ENCODE measurements around the gene FNDC3B.

Gene FNDC3B

DNA sequence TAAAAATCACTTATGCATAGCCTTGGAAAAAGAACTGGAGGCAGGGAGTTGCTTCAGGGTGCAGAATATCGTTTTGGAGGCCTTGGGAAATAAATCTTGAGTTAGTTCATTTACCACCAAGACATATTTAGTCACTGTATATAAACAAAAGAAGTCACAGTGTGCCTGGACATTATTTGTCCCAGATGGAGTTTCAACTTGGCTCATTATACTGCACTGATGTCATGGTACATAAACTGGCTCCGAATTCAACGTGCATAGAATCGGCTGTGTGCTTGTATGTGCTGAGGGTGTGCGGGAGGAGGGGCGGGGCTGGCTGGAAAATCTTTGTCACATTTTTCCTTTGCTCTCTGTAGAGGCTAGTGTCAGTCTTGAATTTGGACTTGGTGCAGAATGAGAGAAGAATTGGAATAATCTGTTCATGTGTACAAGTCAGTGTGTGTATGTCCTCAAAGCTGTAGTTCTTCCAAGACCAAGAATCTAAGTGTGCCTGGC lies 86.6 kb downstream of the FNDC3B start (continued):
- TF ChIP-seq, protein P1, sequence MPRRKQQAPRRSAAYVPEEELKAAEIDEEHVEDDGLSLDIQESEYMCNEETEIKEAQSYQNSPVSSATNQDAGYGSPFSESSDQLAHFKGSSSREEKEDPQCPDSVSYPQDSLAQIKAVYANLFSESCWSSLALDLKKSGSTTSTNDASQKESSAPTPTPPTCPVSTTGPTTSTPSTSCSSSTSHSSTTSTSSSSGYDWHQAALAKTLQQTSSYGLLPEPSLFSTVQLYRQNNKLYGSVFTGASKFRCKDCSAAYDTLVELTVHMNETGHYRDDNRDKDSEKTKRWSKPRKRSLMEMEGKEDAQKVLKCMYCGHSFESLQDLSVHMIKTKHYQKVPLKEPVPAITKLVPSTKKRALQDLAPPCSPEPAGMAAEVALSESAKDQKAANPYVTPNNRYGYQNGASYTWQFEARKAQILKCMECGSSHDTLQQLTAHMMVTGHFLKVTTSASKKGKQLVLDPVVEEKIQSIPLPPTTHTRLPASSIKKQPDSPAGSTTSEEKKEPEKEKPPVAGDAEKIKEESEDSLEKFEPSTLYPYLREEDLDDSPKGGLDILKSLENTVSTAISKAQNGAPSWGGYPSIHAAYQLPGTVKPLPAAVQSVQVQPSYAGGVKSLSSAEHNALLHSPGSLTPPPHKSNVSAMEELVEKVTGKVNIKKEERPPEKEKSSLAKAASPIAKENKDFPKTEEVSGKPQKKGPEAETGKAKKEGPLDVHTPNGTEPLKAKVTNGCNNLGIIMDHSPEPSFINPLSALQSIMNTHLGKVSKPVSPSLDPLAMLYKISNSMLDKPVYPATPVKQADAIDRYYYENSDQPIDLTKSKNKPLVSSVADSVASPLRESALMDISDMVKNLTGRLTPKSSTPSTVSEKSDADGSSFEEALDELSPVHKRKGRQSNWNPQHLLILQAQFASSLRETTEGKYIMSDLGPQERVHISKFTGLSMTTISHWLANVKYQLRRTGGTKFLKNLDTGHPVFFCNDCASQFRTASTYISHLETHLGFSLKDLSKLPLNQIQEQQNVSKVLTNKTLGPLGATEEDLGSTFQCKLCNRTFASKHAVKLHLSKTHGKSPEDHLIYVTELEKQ (tag by site-specific recombination; IDR thresholded peaks at IDR 0.05; ENCODE audit: borderline replicate concordance) = no peak
- TF ChIP-seq ZNF202 (tag by site-specific recombination; IDR thresholded peaks at IDR 0.05; ENCODE audit: borderline replicate concordance) = no peak
- TF ChIP-seq, protein P2, sequence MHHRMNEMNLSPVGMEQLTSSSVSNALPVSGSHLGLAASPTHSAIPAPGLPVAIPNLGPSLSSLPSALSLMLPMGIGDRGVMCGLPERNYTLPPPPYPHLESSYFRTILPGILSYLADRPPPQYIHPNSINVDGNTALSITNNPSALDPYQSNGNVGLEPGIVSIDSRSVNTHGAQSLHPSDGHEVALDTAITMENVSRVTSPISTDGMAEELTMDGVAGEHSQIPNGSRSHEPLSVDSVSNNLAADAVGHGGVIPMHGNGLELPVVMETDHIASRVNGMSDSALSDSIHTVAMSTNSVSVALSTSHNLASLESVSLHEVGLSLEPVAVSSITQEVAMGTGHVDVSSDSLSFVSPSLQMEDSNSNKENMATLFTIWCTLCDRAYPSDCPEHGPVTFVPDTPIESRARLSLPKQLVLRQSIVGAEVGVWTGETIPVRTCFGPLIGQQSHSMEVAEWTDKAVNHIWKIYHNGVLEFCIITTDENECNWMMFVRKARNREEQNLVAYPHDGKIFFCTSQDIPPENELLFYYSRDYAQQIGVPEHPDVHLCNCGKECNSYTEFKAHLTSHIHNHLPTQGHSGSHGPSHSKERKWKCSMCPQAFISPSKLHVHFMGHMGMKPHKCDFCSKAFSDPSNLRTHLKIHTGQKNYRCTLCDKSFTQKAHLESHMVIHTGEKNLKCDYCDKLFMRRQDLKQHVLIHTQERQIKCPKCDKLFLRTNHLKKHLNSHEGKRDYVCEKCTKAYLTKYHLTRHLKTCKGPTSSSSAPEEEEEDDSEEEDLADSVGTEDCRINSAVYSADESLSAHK (tag by site-specific recombination; IDR thresholded peaks at IDR 0.05) = 0 out of 2 replicates have a peak, but pooled peaks have one; percentile 45
- no peak for TF ChIP-seq ZNF23 (tag by site-specific recombination; IDR thresholded peaks at IDR 0.05; ENCODE audit: borderline replicate concordance)
- TF ChIP-seq ZFP3 (tag by site-specific recombination; IDR thresholded peaks at IDR 0.05; ENCODE audit: low read depth) = no peak
- peak; percentile 36; the same call in 1 of the 2 replicates for TF ChIP-seq GLI2 (tag by site-specific recombination; IDR thresholded peaks at IDR 0.05; ENCODE audit: borderline replicate concordance, low read depth)

DNA sequence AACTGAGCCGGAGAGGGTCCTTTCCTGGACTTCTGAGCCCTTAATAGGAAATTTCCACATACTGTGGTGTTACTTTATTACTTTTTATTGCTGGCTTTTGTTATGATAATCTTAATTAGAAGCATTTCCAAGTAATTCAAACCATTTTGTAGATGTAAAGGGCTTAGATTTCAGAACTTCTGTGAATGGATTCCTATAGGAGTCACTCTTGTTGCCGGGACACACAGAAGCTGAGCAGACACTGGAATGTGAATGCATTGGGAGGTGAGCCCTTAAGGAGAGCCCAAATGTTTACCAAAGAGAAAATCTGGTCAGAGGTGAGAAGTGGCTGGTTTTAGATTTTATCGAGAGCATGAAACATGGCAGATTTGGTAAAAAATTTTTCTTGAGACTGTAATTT lies 87.4 kb downstream of the FNDC3B start:
- H3K4me1 ChIP-seq (ENCODE audit: control insufficient read depth, insufficient read depth, low read length) = peaks cover 19% of the 10 kb centered on the region
- H3K9me3 ChIP-seq (ENCODE audit: control insufficient read depth, insufficient read depth, low read depth, low read length) = no peaks in the 10 kb centered on the region
- no peak overlapping the region for H3K27ac ChIP-seq (ENCODE audit: extremely low read depth, low read depth, low read length)
- POLR2A ChIA-PET = no interaction called here
- no peaks in the 10 kb centered on the region for H3K36me3 ChIP-seq (ENCODE audit: control insufficient read depth in 2 of 2, insufficient read depth in 1 of 2, low read length in 2 of 2)
- CTCF ChIA-PET = no interaction called here
- H3K4me3 ChIP-seq (ENCODE audit: low read depth, low read length) = no peak overlapping the region
- TF ChIP-seq ZNF266 (tag by site-specific recombination; IDR thresholded peaks at IDR 0.05; ENCODE audit: low read depth) = no peak
- TF ChIP-seq ZNF677 (tag by site-specific recombination; IDR thresholded peaks at IDR 0.05) = no peak
- no peak for TF ChIP-seq FEZF1 (tag by site-specific recombination; IDR thresholded peaks at IDR 0.05)
- TF ChIP-seq ZNF561 (tag by site-specific recombination; IDR thresholded peaks at IDR 0.05; ENCODE audit: borderline replicate concordance) = no peak
- TF ChIP-seq, protein P2 (tag by site-specific recombination; IDR thresholded peaks at IDR 0.05) = no peak
- TF ChIP-seq, protein P3, sequence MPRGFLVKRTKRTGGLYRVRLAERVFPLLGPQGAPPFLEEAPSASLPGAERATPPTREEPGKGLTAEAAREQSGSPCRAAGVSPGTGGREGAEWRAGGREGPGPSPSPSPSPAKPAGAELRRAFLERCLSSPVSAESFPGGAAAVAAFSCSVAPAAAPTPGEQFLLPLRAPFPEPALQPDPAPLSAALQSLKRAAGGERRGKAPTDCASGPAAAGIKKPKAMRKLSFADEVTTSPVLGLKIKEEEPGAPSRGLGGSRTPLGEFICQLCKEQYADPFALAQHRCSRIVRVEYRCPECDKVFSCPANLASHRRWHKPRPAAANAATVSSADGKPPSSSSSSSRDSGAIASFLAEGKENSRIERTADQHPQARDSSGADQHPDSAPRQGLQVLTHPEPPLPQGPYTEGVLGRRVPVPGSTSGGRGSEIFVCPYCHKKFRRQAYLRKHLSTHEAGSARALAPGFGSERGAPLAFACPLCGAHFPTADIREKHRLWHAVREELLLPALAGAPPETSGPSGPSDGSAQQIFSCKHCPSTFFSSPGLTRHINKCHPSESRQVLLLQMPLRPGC (tag by site-specific recombination; IDR thresholded peaks at IDR 0.05) = peak; percentile 41; the same call in 1 of the 2 replicates
- TF ChIP-seq, protein P4, sequence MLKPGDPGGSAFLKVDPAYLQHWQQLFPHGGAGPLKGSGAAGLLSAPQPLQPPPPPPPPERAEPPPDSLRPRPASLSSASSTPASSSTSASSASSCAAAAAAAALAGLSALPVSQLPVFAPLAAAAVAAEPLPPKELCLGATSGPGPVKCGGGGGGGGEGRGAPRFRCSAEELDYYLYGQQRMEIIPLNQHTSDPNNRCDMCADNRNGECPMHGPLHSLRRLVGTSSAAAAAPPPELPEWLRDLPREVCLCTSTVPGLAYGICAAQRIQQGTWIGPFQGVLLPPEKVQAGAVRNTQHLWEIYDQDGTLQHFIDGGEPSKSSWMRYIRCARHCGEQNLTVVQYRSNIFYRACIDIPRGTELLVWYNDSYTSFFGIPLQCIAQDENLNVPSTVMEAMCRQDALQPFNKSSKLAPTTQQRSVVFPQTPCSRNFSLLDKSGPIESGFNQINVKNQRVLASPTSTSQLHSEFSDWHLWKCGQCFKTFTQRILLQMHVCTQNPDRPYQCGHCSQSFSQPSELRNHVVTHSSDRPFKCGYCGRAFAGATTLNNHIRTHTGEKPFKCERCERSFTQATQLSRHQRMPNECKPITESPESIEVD (tag by site-specific recombination; IDR thresholded peaks at IDR 0.05) = peak; percentile 73
- no peak for TF ChIP-seq ZFP3 (tag by site-specific recombination; IDR thresholded peaks at IDR 0.05; ENCODE audit: low read depth)
- TF ChIP-seq ZNF670 (tag by site-specific recombination; IDR thresholded peaks at IDR 0.05; ENCODE audit: low read depth) = no peak
- no peak for TF ChIP-seq ZNF473 (tag by site-specific recombination; IDR thresholded peaks at IDR 0.05)
- TF ChIP-seq ZNF426 (tag by site-specific recombination; IDR thresholded peaks at IDR 0.05) = no peak
- no peak for TF ChIP-seq ZNF121 (tag by site-specific recombination; IDR thresholded peaks at IDR 0.05)
- TF ChIP-seq OSR2 (tag by site-specific recombination; IDR thresholded peaks at IDR 0.05) = peak; percentile 57
- TF ChIP-seq ZNF394 (tag by site-specific recombination; IDR thresholded peaks at IDR 0.05; ENCODE audit: borderline replicate concordance) = no peak
